Astrocyte of the cerebellum (primary cell): ENCODE results near the gene DSG2.

Experiments
- DNase-seq: peaks from one replicate; pipeline ENCODE4 v3.0.0-alpha.2; 2011; ENCODE audit warnings: low read depth
- H3K4me3 ChIP-seq: 2 replicates; pipeline ENCODE4 v1.5.1; 2011; ENCODE audit warnings: mild to moderate bottlenecking, low read depth, low read length, moderate library complexity
- in situ Hi-C: cut with HindIII; loops from 2 replicates; pipeline ENCODE4 v1.10.0; 2017; ENCODE audit warnings: low sequenced_read_pairs
- TF ChIP-seq, protein P1 (sequence below): IDR thresholded peaks from 2 replicates; pipeline ENCODE4 v1.5.1; 2012; ENCODE audit warnings: low read length, low read depth, moderate library complexity, mild to moderate bottlenecking; ENCODE audit errors: missing control alignments

Gene DSG2

DNA sequence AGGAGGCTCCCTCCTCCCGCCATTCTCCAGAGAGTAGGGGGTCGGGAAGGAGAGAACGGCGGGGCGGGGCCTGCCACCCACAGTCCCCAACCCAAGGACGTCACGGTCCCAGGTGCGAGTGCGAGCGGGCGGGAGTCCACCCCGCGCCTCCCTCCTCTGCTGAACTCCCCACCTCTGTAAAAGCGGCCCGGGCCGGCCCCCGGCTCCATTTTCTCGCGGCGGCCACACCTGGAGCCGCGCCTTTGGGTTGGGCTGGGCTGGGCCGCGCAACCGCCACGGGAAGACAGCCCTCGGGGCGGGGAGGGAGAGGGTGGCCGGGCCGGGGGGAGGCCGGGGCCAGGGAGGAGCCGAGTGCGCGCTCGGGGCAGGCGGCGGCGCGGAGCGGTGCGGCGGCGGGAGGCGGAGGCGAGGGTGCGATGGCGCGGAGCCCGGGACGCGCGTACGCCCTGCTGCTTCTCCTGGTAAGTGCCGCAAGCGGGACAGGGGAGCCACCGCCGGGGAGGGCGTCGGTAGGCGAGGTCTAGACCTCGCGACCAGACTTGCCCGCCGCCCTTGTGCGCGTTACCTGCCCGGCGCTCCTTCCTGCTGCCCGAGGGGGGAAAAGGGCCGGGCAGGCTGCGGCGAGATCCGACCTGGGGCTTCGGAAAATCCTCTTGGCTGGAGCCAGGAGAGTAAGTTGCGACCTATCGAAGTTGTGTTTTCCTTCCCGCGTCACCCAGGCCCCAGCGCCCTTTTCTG is at the start of gene DSG2:
DSG2 (plus strand) TSS at position 342 of the 738 bp plus-strand sequence; CDS start at position 417, 75 bp downstream.
- in situ Hi-C loops: no loop called here
- peak within 1 kb of the TSS; percentile 90 for H3K4me3 ChIP-seq
- DNase-seq: no peak
- TF ChIP-seq, protein P1, sequence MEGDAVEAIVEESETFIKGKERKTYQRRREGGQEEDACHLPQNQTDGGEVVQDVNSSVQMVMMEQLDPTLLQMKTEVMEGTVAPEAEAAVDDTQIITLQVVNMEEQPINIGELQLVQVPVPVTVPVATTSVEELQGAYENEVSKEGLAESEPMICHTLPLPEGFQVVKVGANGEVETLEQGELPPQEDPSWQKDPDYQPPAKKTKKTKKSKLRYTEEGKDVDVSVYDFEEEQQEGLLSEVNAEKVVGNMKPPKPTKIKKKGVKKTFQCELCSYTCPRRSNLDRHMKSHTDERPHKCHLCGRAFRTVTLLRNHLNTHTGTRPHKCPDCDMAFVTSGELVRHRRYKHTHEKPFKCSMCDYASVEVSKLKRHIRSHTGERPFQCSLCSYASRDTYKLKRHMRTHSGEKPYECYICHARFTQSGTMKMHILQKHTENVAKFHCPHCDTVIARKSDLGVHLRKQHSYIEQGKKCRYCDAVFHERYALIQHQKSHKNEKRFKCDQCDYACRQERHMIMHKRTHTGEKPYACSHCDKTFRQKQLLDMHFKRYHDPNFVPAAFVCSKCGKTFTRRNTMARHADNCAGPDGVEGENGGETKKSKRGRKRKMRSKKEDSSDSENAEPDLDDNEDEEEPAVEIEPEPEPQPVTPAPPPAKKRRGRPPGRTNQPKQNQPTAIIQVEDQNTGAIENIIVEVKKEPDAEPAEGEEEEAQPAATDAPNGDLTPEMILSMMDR: no peak

GRCh38 chr18:31450409-31450808 is 47.6 kb upstream of the DSG2 start:
- in situ Hi-C loops: no loop called here
- TF ChIP-seq, protein P1: no peak
- DNase-seq: no peak
- no peak overlapping the region for H3K4me3 ChIP-seq

DNA sequence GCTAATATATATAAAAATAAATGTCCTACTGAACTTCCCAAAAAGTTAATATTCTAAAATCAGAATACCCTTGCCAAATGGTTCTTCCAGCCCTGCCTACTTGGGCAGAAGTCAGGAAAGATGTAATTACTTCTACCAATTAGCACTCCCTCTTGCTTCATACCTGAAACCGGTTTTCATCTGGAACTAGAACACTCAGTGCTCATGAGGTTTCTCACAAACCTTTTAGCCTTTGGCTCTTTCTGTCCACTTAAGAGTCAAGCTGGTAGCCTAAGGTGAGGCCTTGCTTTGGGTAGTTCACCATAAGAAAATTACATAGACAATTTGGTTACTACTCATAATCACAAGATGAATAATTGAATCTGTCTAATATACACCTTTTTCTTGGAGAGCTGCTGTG is 46.4 kb upstream of the DSG2 start:
- TF ChIP-seq, protein P1: no peak
- in situ Hi-C loops: no loop called here
- H3K4me3 ChIP-seq: no peak overlapping the region
- DNase-seq: no peak

DNA sequence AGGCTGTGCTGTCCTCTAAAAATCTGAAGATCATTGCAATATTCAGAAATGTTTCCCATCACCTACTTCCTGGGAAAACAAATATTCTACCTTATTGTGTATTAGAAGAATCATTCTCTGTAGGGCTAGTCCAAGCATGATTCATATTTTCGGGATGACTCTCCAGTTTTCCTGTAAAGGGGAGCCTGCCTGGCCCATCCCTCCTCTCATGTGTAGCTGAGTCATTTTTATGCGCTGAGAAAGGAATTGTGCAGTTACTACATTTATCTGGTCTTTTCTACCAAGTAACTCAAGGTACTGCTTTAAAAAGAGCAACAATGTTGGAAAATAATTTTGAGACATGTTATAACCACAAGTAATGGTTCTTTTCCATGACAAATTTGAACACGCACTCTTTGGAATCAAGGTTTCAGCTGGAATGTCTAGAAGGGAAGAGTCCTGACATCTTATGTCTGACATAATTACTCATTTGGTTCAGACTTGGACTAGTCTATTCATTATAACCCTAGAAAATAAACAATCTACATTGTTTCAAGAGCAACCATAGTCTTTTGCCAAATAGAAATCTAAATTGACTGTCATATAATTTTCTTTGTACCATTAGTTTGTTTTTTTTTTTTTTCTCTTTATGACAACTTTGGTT is 43.8 kb upstream of the DSG2 start:
- TF ChIP-seq, protein P1: no peak
- in situ Hi-C loops: no loop called here
- peak; percentile 66 for DNase-seq
- H3K4me3 ChIP-seq: no peak overlapping the region

DNA sequence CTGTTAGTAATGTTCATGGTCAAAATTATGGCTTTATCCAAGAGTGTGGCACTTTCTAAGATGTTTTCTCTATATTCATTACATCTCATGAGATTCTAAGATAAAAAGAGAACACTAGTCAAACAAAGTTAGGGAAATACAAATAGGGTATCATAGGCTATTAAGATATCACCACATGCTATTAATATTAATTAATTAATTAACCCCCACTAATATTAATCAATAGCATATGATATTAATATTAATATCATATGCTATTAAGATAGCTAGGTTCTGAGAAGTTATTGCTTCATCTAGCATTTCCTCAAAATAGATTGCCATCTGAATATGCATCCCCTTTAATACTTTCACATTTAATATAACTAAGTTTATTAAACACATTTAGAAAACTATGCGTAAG is 28.3 kb upstream of the DSG2 start:
- TF ChIP-seq, protein P1: no peak
- DNase-seq: no peak
- no peak overlapping the region for H3K4me3 ChIP-seq
- in situ Hi-C loops: no loop called here

GRCh38 chr18:31478688-31479087 is 19.3 kb upstream of the DSG2 start:
- H3K4me3 ChIP-seq: no peak overlapping the region
- TF ChIP-seq, protein P1: no peak
- in situ Hi-C loops: no loop called here
- DNase-seq: no peak
